GM10248 (cell line): ENCODE data around the gene SFMBT2.

Experiments used
- CTCF ChIA-PET: fragments of 300-600 bp; sonication (Branson Sonifier 250); formaldehyde crosslinking; extraction: SDS; loops from one replicate; lab custom pipeline; 2021; ENCODE audit warnings: antibody characterized with exemption; lab: Yijun Ruan, JAX
- POLR2A ChIA-PET: fragments of 350-650 bp; sonication (Branson Sonifier 250); formaldehyde crosslinking; extraction: SDS; loops from one replicate; lab custom pipeline; 2020; ENCODE audit warnings: antibody characterized with exemption; lab: Yijun Ruan, JAX
- DNase-seq: peaks from one replicate; pipeline ENCODE4 v3.0.0; 2012; ENCODE audit errors: extremely low spot score
- TF ChIP-seq, protein P1 (sequence below): IDR thresholded peaks from 2 replicates; pipeline ENCODE4 v1.5.1; 2012; ENCODE audit warnings: mild to moderate bottlenecking, low read depth; ENCODE audit errors: extremely low read depth, missing control alignments, control extremely low read depth

SFMBT2 gene

DNA sequence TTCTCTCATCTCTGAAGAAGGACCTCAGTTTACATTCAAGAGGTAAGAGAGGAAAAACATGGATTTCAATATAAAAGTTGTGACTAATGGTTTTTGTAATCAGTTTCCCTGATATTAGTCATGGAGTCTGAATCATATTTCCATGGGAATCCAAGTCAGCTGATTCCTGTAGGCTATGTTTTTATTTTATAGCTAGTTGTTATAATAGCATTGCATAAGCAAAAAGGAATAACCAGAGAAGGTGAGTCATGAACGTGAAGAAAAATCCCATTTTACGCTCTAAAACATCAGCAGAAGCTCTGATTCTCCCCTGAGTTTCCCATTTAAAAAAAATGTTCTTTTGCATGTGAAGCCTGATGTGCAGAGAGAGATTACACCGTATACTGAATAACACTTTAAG is 299.3 kb downstream of the SFMBT2 start:
- TF ChIP-seq, protein P1, sequence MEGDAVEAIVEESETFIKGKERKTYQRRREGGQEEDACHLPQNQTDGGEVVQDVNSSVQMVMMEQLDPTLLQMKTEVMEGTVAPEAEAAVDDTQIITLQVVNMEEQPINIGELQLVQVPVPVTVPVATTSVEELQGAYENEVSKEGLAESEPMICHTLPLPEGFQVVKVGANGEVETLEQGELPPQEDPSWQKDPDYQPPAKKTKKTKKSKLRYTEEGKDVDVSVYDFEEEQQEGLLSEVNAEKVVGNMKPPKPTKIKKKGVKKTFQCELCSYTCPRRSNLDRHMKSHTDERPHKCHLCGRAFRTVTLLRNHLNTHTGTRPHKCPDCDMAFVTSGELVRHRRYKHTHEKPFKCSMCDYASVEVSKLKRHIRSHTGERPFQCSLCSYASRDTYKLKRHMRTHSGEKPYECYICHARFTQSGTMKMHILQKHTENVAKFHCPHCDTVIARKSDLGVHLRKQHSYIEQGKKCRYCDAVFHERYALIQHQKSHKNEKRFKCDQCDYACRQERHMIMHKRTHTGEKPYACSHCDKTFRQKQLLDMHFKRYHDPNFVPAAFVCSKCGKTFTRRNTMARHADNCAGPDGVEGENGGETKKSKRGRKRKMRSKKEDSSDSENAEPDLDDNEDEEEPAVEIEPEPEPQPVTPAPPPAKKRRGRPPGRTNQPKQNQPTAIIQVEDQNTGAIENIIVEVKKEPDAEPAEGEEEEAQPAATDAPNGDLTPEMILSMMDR: no peak
- POLR2A ChIA-PET: no interaction called here
- DNase-seq: no peak
- CTCF ChIA-PET: interaction anchor here (1.0 to 1.1 kb wide), 2 partner anchors 8 to 10 kb away, joined by 4 read pairs; no protein-coding TSS in a partner anchor

DNA sequence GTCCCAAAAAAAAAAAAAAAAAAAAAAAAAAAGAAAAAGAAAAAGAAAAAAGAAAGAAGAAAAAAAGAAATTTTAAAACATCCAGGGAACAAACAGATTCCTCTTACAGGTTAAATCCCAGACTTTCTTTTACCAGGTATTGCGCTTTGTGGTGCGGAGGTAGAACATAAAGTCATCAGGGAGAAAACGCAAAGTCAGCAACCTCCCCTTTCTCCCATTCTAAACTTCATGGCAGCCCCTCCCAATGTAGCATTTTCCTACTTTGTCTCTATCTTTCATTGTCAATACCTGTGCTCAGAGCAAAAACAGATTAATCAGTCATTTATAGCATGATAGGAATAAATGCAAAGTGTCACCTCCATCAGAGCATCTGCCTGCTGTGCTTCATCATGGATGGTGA is 299.7 kb downstream of the SFMBT2 start:
- CTCF ChIA-PET: no interaction called here
- TF ChIP-seq, protein P1: no peak
- no peak for DNase-seq
- POLR2A ChIA-PET: no interaction called here
